ENCODE measurements around the gene TIMM8B. TPM values are rescaled to one million over a fixed set of nuclear protein-coding genes. Genes with fewer than 3 reads are reported as not detected.
"Not testable (repeated sequence)": the region's sequence is repeated elsewhere in the genome, so short reads cannot be mapped to it uniquely, and the experiment has no call there.

Gene TIMM8B
- total RNA-seq, 1 experiment from 2014 or later, result 106 TPM

DNA sequence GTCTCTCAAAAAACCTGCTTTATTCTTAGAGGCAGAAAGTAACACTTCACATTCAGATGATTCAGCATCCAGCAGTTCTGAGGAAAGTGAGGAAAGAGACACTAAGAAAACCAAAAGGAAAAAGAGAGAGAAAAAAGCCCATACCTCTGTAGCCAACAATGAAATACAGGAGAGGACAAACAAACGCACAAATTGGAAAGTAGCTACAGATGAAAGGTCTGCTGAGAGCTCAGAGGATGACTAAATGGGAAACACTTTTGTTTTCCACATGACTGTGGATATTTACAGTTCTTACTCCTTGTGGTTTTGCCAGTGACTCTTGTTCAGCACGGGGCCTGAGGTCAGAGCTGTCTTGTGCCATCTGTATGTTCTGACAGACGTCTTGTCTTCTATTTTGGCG, 3.8 kb downstream of the TIMM8B start:
- DNase-seq (ENCODE audit: low read depth), result peak; percentile 64

DNA sequence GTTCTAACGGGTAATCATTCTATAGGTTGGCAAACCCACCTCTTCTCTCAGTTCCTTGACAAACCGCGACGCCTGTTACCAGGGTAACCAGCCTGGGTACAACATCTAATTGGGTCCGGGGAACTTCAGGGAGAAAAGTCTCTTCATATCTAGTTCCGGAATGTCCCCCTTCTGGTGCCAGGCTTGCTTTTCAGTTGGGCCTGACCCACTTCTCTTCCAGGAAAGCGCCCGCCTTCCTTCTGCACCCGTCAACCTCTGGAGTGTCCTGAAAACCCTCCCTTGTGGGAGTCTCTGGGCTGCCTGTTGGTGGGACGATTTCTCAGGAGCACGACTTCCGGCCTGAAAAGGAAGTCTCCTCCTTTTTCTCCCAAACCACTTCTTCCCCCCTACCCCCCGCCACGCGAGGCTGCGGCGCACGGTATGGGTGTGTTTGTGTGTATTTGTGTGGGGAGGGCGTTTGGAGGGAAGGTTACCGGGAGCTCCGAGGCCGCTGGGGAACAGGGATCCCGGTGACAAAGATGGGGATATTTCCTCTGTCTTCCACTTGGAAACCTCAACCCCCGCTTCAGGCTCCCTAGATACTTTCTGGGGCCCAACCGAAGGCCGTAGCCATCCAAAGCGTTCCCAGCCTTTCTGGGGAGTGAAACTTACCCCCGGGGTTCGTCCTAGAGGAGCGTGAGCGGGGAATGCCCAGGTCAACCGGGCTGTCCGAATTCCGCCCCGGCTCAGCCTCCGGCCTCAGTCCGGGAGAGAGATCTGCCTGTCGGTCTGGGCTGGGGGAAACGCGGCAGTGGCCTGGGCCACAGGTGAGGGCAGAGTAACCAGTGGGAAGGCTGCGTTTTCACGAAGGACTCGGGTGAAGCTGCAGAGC, 12.4 kb downstream of the TIMM8B start, which contains the start of the genes NKAPD1 and PIH1D2:
Gene NKAPD1 (plus strand): TSS at position 359 of the 871 bp plus-strand sequence. CDS start 1,276 bp downstream, outside the sequence.
Gene PIH1D2 (minus strand): TSS at position 77 of the 871 bp plus-strand sequence. CDS start 843 bp downstream, outside the sequence.
- DNase-seq (ENCODE audit: low read depth), result peak; percentile 94

DNA sequence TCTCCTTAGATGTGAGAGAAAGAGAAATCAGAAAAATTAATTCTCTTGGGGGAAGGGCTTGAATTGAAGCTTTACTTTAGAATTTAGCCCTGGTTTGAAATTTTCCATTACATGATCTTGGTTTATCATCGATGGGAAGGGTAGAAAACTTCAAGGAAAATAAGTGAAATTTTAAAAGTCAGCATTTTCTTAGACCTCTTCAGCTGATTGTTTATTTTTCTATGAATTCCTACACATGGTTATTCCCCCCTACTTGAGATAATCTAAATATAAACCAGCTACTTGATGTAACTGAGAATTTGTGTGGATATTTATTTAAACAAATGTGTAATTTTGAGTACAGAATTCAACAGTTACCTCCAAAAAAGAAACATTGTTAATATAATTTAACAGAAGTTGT, 23.6 kb downstream of the TIMM8B start:
- no peak for DNase-seq (ENCODE audit: low read depth)

DNA sequence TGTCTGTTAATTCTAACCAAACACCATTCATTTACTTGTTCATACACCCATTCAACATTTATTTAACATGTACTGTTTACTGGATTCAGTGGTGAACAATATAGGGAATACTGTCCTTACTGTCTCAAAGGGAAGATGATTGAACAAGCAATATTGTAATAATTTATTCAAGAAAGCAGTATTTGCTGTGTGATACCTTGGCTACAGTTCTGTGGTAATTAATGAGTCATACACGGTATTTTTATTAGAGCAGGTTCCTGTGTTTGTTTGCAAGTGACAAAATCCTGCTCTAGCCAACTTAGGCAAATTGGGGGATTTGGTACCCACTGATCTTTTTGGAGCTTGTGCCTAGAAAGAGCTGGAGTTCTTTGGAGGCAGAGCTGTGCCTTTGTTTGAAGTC, 28.5 kb downstream of the TIMM8B start:
- no peak for DNase-seq (ENCODE audit: low read depth)

DNA sequence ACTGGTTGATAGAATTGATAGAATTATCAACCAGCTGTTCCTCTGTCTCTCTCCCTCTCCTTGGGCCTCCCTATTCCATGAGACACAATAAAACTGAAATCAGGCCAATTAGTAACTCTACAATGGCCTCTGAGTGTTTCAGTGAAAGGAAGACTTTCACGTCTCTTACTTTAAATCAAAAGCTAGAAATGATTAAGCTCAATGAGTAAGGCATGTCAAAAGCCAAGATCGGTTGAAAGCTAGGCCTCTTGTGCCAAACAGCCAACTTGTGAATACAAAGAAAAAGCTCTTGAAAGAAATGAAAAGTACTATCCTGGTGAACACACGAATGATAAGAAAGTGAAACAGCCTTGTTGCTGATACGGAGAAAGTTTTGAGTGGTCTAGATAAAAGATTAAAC, 29.4 kb downstream of the TIMM8B start:
- no peak for DNase-seq (ENCODE audit: low read depth)

DNA sequence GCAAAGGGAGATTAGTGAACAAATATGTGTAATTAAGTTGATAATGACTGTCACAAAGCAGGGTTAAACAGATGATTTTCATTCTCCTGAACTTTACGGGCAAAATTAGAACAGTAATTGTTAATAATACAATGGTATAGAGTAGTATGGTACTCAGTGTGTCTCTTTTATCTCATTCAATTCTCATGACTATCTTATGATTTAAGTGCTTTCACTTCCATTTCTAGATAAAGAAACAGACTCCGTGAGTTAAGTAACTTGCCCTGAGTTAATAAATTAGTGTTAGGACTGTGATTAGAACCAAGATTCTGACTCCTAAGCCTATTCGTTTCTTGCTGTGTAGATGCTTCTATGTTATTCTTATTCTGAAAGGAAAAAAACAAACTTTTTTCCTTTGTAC, 34.8 kb downstream of the TIMM8B start:
- no peak for DNase-seq (ENCODE audit: low read depth)

DNA sequence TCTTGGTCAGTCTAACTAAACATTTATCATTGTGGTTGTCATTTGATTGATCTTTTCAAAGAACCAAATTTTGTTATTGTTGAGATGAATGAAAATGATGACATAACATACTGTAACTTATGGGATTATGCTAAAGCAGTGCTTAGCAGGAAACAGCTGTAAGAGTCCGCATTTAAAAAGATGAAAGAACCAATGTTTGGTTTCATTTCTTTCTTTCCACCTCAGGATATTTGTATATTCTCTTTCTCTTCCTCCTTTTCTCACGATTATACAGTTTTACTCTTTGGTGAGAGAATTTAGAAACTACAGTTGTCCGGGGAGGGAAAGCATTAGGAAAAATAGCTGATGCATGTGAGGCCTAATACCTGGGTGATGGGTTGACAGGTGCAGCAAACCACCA, 35.8 kb downstream of the TIMM8B start:
- DNase-seq (ENCODE audit: low read depth), result no peak

DNA sequence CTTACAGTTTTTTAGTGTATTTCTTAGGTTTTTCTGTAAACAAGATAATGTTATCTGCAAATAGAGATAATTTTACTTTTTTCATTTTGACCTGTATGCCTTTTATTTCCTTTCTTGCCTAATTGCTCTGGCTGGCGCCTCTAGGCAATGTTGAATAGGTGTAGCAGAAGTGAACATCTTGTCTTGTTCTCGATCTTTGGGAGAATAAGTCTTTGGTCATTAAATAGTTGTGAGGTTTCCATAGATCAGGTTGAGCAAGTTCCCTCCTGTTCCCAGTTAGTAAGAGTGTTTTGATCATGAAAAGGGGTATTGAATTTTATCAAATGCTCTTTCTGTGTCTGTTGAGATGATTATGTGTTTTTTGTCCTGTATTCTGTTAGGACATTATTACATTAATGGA, 36.8 kb downstream of the TIMM8B start:
- no peak for DNase-seq (ENCODE audit: low read depth)

DNA sequence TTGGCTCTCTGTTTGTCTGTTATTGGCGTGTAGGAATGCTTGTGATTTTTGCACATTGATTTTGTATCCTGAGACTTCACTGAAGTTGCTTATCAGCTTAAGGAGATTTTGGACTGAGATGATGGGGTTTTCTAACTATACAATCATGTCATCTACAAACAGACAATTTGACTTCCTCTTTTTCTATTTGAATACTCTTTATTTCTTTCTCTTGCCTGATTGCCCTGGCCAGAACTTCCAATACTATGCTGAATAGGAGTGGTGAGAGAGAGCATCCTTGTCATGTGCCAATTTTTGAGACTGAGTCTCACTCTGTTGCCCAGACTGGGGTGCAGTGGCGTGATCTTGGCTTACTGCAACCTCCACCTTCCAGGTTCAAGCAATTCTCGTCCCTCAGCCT, 38.3 kb downstream of the TIMM8B start:
- DNase-seq (ENCODE audit: low read depth), result not testable (repeated sequence)

DNA sequence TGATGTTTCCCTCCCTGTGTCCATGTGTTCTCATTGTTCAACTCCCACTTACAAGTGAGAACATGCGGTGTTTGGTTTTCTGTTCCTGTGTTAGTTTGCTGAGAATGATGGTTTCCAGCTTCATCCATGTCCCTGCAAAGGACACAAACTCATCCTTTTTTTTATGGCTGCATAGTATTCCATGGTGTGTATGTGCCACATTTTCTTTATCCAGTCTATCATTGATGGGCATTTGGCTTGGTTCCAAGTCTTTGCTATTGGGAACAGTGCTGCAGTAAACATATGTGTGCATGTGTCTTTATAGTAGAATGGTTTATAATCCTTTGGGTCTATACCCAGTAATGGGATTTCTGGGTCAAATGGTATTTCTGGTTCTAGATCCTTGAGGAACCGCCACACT, 39.9 kb downstream of the TIMM8B start:
- not testable (repeated sequence) for DNase-seq (ENCODE audit: low read depth)

DNA sequence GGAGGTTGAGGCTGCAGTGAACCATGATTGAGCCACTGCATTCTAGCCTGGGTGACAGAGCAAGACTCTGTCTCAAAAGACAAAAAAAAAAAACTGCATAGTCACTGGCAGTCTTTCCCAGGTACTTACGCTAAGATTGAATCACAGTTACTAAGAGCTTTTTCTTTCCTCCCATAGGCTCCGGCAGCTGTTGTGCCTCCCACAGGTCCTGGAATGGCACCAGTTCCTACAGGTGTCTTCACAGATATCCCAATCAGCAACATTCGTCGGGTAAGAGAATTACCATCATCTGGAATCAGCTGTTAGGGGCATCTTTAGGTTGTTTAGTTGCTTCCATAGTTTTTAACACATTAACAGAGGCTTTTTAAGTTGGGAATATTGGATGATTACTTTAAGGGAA, 41.6 kb downstream of the TIMM8B start:
- no peak for DNase-seq (ENCODE audit: low read depth)

DNA sequence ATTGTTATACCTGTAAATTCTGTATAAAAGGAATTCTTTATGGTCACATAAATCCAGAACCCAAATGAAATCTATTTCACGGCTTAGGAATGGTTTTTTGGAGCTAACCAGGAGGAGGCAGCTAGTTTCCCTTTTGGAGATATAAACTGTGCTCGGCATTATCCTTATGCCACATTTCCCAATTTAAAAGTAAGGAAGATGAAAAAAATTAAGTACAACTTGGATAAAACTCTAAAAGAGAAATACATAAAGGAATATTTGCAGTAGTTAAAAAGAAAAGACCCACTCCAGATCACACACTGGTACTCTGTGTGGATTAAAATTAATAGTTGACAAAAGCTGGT, 43.6 kb downstream of the TIMM8B start:
- DNase-seq (ENCODE audit: low read depth), result no peak

DNA sequence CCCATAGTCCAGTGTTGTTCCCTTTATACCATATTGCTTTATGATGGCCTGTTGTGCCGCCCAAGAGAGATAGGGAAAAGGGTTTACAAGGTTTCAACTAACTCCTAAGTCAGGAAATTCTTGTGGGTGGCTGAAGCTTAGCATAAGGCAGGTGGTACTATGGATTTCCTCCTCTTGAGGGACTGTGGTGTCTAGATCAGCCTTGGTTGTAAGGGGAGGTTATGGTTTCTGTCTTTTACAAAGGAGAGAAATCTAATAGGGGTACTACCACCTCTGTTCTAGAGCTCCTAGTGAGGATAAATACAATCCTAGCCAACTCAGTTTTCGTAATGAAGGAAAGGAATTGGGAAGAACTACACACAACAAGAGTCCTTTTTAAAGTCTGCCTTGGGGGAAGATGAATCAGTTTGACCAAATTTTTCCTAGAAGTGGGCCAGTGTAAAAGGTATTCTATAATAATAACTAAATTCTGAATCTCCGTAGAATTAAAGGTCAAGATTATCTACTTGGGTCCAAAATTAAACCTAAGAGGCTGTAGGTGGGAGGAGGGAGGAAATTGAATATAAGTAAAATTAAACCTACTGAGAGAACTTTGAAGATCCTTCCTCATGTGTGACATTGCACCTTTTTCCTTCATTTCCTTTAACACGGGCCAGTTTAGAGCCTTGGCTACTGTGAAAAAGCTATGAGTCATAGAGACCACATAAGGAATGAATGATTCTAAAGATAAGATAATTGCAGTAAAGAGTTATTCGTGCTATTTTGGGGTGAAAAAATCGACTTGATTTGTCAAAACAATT, 44.2 kb downstream of the TIMM8B start:
- peak; percentile 74 for DNase-seq (ENCODE audit: low read depth)

DNA sequence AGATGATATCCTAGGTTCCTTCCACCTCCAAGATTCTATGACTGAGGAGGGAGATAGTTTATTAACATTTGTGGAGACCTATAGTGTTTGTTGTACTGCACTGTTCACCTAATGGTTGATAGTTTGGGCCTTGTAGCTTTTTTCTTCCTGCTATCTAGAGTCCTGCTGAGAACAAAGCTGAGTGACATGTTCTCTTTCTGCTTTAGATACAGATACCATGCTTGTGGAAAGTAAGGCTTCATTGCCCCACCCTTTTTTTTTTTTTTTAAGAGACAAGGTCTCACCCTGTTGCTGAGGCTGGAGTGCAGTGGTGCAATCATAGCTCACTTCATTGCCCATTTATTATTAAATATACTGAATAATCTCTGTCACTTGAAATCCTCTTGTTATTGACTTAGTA, 49.0 kb downstream of the TIMM8B start:
- DNase-seq (ENCODE audit: low read depth), result no peak

Small RNA genes lying within 50 kb of the gene (small RNA-seq; reads per million reads assigned to genes)
- gene AP000907.3, result not detected

Other genes starting within 250 kb of the TIMM8B start
- gene ALG9, start 215.2 kb downstream of the TIMM8B start, total RNA-seq (2014; rRNA removed; shearing (Covaris generic)), result 18.3 and 25.1 TPM in 2 replicates
- gene FDXACB1, start 207.6 kb downstream of the TIMM8B start, total RNA-seq (2014; rRNA removed; shearing (Covaris generic)), result 6.0 and 7.0 TPM in 2 replicates
- 63.7 and 74.6 TPM in 2 replicates for gene CFAP68, start 207.2 kb downstream of the TIMM8B start, total RNA-seq (2014; rRNA removed; shearing (Covaris generic))
- gene CRYAB, start 175.0 kb downstream of the TIMM8B start, total RNA-seq (2014; rRNA removed; shearing (Covaris generic)), result not detected in 2 replicates
- not detected in 2 replicates for gene HSPB2, start 174.0 kb downstream of the TIMM8B start, total RNA-seq (2014; rRNA removed; shearing (Covaris generic))
- gene C11orf52, start 167.8 kb downstream of the TIMM8B start, total RNA-seq (2014; rRNA removed; shearing (Covaris generic)), result not detected in 2 replicates
- 2.8 and 5.1 TPM in 2 replicates for gene DIXDC1, start 149.4 kb downstream of the TIMM8B start, total RNA-seq (2014; rRNA removed; shearing (Covaris generic))
- 65.8 and 67.9 TPM in 2 replicates for gene DLAT, start 61.3 kb downstream of the TIMM8B start, total RNA-seq (2014; rRNA removed; shearing (Covaris generic))
- gene PIH1D2, start 12.7 kb downstream of the TIMM8B start, total RNA-seq (2014; rRNA removed; shearing (Covaris generic)), result 1.3 TPM in 2 replicates
- gene NKAPD1, start 12.5 kb downstream of the TIMM8B start, total RNA-seq (2014; rRNA removed; shearing (Covaris generic)), result 22.1 and 27.2 TPM in 2 replicates
- 247 and 308 TPM in 2 replicates for gene SDHD, start 117 bp upstream of the TIMM8B start, total RNA-seq (2014; rRNA removed; shearing (Covaris generic))
- gene IL18, start 77.3 kb upstream of the TIMM8B start, total RNA-seq (2014; rRNA removed; shearing (Covaris generic)), result 0.32 TPM in 1 of 2 replicates, not detected in the other
- gene TEX12, start 80.6 kb upstream of the TIMM8B start, total RNA-seq (2014; rRNA removed; shearing (Covaris generic)), result 0.94 TPM in 1 of 2 replicates, not detected in the other
- 0.17 and 0.19 TPM in 2 replicates for gene BCO2, start 88.8 kb upstream of the TIMM8B start, total RNA-seq (2014; rRNA removed; shearing (Covaris generic))
- 54.8 and 64.6 TPM in 2 replicates for gene PTS, start 139.7 kb upstream of the TIMM8B start, total RNA-seq (2014; rRNA removed; shearing (Covaris generic))
- gene PLET1, start 174.1 kb upstream of the TIMM8B start, total RNA-seq (2014; rRNA removed; shearing (Covaris generic)), result not detected in 2 replicates

Measured in HT1080 (cell line).